Chondrocyte (in vitro differentiated cells): ENCODE data around the gene FXN. TPM values are rescaled to one million over a fixed set of nuclear protein-coding genes. Genes with fewer than 3 reads are reported as not detected.

Source experiments
- DNase-seq: peaks from one replicate; pipeline ENCODE4 v3.0.0; 2021; ENCODE audit warnings: mixed read lengths, low spot score
- H3K27ac Mint-ChIP-seq: one replicate; pipeline ENCODE4 v1.8.0; 2021; ENCODE audit warnings: mild to moderate bottlenecking, moderate library complexity, mixed read lengths; ENCODE audit not compliant: unreplicated experiment
- H3K27me3 Mint-ChIP-seq: 2 replicates; pipeline ENCODE4 v1.8.0; 2021; ENCODE audit warnings: low read depth, mixed read lengths
- H3K36me3 Mint-ChIP-seq: 2 replicates; pipeline ENCODE4 v1.8.0; 2021; ENCODE audit warnings: low read depth, mixed read lengths
- H3K4me1 Mint-ChIP-seq: 2 replicates; pipeline ENCODE4 v1.8.0; 2021; ENCODE audit warnings: low read depth, mild to moderate bottlenecking, mixed read lengths
- H3K4me3 Mint-ChIP-seq: one replicate; pipeline ENCODE4 v1.8.0; 2021; ENCODE audit warnings: mild to moderate bottlenecking, moderate library complexity, mixed read lengths; ENCODE audit not compliant: unreplicated experiment
- H3K9me3 Mint-ChIP-seq: 2 replicates; pipeline ENCODE4 v1.8.0; 2021; ENCODE audit warnings: low read depth, mixed read lengths
- CTCF ChIP-seq: fragments of 200-600 bp; sonication (generic); IDR thresholded peaks from 2 replicates; pipeline ENCODE4 v1.5.0; 2021; ENCODE audit warnings: antibody characterized with exemption, mild to moderate bottlenecking, moderate library complexity
- total RNA-seq: library from RNA; stranded (reverse); gene quantifications from 3 replicates; pipeline ENCODE4 v1.2.1, GENCODE V29; 2021

Gene FXN
- total RNA-seq, 1 donor from 2014 or later, result 9.9 TPM

GRCh38 chr9:69063839-69064238, 28.3 kb downstream of the FXN start:
- H3K4me1 Mint-ChIP-seq, result peaks cover 8% of the 10 kb centered on the region
- no peak overlapping the region for H3K4me3 Mint-ChIP-seq
- H3K9me3 Mint-ChIP-seq, result no peaks in the 10 kb centered on the region
- H3K36me3 Mint-ChIP-seq, result peaks cover 7% of the 10 kb centered on the region
- peak overlapping the region; percentile 5 for H3K27ac Mint-ChIP-seq
- no peak for DNase-seq
- H3K27me3 Mint-ChIP-seq, result no peaks in the 10 kb centered on the region
- TF ChIP-seq CTCF, result no peak

DNA sequence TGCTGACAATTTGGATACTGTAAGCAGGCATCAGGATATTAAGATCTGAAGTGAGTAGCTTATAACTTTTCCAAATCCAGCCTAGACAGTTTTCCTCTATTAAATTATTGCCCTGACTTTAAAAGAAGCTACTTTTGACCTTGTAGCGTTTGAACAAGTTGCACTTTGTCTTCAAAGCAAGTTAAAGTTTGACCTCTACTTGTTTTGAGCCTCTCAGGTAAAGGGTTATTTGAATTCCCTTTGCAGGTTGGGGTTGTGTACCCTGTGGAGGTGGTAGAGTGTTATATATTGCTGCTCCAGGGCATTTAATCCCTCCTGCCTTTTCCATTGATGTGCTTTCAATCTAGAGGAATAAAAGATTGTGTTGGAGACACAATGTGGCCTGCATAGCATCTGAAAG, 30.1 kb downstream of the FXN start:
- TF ChIP-seq CTCF, result no peak

DNA sequence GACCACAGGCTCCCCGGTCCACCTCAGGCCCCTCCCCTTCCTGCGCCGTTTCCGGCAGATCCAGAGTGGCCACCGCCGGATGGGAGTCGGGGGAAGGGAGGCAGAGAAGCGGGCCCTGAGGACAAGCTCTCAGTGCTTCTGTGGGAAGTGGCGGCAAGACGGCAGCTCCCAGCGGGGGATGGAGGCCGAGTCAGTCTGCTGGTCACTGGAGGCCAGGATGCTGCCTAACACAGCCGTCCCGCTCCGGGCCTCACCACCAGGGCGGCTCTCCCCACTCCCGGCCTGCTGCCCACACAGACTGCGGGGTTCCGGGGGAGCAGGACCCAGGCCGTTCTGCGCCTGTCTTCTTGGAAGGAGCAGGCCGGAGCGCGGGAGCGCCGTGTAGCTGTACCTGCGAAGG, 31.4 kb downstream of the FXN start:
- Mint-ChIP-seq H3K4me3 (no peak overlapping the region), H3K36me3 (peaks cover 2% of the 10 kb centered on the region), H3K27me3 (no peaks in the 10 kb centered on the region), H3K27ac (no peak overlapping the region), H3K4me1 (peaks cover 8% of the 10 kb centered on the region), H3K9me3 (no peaks in the 10 kb centered on the region)
- no peak for TF ChIP-seq CTCF
- DNase-seq, result no peak

More for the DNA sequence above, 30.1 kb downstream of the FXN start:
- peaks cover 8% of the 10 kb centered on the region for H3K4me1 Mint-ChIP-seq
- H3K9me3 Mint-ChIP-seq, result no peaks in the 10 kb centered on the region
- H3K36me3 Mint-ChIP-seq, result peaks cover 3% of the 10 kb centered on the region
- no peak for DNase-seq
- H3K27me3 Mint-ChIP-seq, result no peaks in the 10 kb centered on the region
- H3K27ac Mint-ChIP-seq, result no peak overlapping the region
- no peak overlapping the region for H3K4me3 Mint-ChIP-seq

DNA sequence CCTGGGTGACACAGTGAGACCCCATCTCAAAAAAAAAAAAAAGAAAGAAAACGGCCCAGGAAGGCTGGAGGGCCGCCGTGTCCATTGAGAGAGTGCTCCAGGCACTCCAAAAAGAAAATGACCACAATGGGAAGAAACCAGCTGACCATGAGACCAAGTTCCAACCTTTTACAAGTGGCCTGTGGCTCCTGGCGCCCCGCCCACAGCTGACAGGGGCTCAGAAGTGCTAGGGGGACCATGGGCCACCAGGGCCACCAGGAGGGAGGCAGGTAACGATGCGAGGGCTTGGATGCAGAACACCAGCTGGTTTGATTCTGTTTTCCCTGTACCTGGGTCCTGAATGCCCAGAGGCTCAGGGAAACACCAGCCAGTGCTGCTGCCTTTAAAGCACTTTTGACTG, 34.6 kb downstream of the FXN start:
- no peak overlapping the region for H3K4me3 Mint-ChIP-seq
- no peak for TF ChIP-seq CTCF
- no peaks in the 10 kb centered on the region for H3K27me3 Mint-ChIP-seq
- no peak for DNase-seq
- no peaks in the 10 kb centered on the region for H3K9me3 Mint-ChIP-seq
- no peak overlapping the region for H3K27ac Mint-ChIP-seq
- no peaks in the 10 kb centered on the region for H3K4me1 Mint-ChIP-seq
- peaks cover 2% of the 10 kb centered on the region for H3K36me3 Mint-ChIP-seq

GRCh38 chr9:69071059-69071458, 35.5 kb downstream of the FXN start:
- no peak overlapping the region for H3K4me3 Mint-ChIP-seq
- TF ChIP-seq CTCF, result no peak
- peaks cover 2% of the 10 kb centered on the region for H3K36me3 Mint-ChIP-seq
- no peak for DNase-seq
- no peaks in the 10 kb centered on the region for H3K27me3 Mint-ChIP-seq
- no peaks in the 10 kb centered on the region for H3K9me3 Mint-ChIP-seq
- no peak overlapping the region for H3K27ac Mint-ChIP-seq
- no peaks in the 10 kb centered on the region for H3K4me1 Mint-ChIP-seq
